GDM1 (cell line): Measurements from ENCODE around the gene TUBGCP3.

Experiments
- DNase-seq: peaks from one replicate; lab custom pipeline; 2025; lab: John Stamatoyannopoulos, UW

Gene TUBGCP3

DNA sequence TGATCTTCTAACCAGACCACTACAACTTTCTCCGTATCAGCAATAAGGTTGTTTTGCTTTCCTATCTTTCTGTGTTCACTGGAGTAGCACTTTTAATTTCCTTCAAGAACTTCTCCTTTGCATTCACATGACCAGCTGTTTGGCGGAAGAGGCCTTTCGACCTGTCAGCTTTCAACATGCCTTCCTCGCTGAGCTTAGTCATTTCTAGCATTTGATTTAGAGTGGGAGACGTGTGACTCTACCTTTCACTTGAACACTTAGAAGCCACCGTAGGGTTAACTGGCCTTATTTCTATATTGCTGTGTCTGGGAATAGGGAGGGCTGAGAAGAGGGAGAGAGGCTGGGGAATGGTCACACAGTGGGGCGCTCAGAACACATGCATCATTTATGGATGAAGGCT lies 104.7 kb downstream of the TUBGCP3 start:
- no peak for DNase-seq

DNA sequence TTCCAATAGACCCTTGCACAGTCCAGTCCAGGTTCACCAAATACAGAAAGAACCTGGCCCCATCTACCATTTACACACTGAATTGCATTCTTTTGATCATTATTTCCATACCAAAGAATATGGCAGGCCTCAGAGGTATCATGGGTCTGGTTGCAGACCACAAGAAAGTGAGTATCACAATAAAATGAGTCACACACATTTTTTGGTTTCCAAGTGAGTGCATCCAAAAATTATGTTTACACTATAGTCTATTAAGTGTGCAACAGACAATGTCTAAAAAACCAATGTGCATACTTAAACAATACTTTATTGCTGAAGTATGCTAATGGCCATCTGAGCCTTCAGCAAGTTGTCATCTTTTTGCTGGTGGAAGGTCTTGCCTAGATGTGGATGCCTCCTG lies 106.5 kb downstream of the TUBGCP3 start:
- no peak for DNase-seq

GRCh38 chr13:112479389-112479788 lies 108.6 kb downstream of the TUBGCP3 start:
- no peak for DNase-seq

GRCh38 chr13:112477070-112477619 lies 110.8 kb downstream of the TUBGCP3 start:
- no peak for DNase-seq

GRCh38 chr13:112475889-112476288 lies 112.1 kb downstream of the TUBGCP3 start:
- DNase-seq, result no peak

- no peak for DNase-seq
Observed at GRCh38 chr13:112474869-112475268, 113.1 kb downstream of the TUBGCP3 start.

DNA sequence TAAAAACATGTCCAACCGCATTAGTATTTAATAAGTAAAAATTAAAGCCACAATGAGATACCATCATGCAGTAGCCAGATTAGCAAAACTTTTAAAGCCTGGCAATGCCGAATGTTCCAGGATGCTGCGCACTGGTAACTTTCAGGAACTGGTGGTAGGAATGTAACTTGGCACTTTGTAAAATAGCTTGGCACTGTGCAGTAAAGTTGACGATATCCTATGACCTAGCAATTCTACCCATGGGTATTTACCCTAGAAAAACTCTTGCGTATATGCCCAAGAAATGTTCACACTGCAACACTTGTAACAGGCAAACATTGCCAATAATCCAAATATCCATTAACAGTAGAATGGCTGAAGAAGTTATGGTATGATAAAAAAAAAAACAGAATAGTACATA lies 114.1 kb downstream of the TUBGCP3 start:
- no peak for DNase-seq

- DNase-seq, result no peak
Observed at GRCh38 chr13:112469071-112469745, 118.7 kb downstream of the TUBGCP3 start.

GRCh38 chr13:112468069-112468468 lies 119.9 kb downstream of the TUBGCP3 start:
- DNase-seq, result no peak

DNA sequence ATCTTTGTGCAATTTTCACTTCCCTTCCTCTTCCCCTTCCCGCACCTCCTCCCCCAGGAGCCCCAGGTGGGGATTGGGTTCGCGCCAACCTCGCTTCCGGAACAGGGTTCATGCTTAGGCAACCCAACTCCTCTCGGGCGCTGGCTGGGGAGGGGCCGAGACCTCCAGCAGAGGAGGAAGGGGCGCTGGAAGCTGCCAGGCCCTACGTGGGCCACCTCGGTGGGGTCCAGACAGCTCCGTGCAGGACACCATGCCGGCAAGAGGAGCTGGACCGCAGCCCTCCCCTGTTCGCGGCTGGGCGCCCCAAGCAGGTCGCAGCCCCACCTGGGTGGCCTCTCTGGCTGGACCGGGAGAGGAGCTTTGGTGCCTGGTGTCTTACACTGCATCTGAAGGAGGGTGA lies 120.7 kb downstream of the TUBGCP3 start:
- DNase-seq, result no peak

GRCh38 chr13:112466132-112467058 lies 121.6 kb downstream of the TUBGCP3 start:
- DNase-seq, result no peak

- no peak for DNase-seq
Observed at GRCh38 chr13:112465251-112466131, 122.5 kb downstream of the TUBGCP3 start.

- no peak for DNase-seq
Observed at GRCh38 chr13:112464720-112465119, 123.2 kb downstream of the TUBGCP3 start.

DNA sequence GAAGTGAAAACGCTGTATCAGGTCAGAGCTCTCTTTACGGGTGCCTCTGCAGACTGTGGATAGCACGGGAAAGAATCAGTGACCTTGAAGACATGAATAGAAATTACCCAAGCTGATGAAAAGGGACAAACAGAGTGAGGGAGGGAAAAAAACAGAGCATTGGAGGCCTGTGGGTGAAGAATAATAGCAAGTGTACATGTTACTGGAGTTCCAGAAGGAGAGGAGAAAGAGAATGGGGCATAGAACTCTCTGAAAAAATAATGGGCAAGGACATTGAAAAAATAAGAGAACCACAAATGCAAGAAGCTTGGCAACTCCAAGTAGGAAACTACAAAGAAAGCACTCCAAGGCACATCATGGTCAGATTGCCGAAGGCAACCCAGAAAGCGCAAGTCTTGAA lies 125.5 kb downstream of the TUBGCP3 start:
- DNase-seq, result no peak

DNA sequence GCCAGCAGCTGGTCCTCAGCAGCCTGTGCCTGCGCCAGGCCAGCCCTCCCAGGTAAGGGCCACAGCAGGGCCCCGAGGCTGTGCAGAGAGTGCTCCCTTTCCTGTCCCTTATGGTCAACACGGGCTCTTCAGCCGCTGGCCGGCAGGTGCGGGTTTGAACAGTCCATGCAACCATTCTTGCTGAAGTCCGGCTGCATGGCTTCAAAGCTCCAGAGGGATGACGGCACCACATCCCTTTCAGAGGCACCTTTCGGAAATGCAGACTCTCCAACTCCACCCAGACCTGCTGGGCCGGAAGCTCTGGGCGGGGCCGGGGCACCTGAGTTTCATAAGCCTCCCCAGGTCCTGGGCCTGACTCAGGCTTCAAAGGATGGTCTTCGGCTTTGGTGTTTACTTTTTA lies 130.5 kb downstream of the TUBGCP3 start:
- DNase-seq, result no peak

- no peak for DNase-seq
Observed at GRCh38 chr13:112457081-112457480, 130.9 kb downstream of the TUBGCP3 start.

- no peak for DNase-seq
Observed at GRCh38 chr13:112456138-112457056, 131.6 kb downstream of the TUBGCP3 start.

- no peak for DNase-seq
Observed at GRCh38 chr13:112455476-112456059, 132.4 kb downstream of the TUBGCP3 start.

DNA sequence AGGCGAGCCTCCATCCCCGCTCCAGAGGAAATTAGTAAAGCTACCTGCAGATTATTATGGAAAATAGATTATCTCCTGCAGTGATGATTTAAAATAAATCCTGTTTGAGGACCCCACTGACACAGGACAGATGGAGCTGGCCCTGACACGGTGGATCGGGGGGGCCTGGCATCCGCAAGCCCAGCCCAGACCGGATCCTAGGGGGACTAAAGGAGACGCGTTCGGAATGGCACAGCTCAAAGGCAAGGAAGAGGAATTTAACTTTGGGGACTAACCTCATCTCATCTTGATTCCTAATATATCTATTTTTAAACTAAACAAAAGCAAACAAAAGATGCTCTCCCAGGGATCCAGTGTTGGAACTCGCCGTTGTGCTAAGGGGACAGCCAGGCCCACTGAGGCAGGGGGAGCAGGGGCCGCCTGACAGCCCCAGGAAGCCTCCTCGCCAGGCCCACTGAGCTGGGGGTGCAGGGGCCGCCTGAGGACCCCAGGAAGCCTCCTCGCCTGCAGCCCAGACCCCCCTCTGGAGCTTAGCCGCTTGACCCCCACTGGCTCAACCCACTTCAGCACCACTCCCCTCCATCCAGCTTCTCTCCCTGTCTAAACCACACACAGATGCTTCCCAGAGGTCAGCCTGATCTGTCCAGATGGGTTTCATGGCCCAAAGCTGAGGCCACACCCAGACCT lies 133.2 kb downstream of the TUBGCP3 start:
- DNase-seq, result no peak
